Neural cell (in vitro differentiated cells): Measurements from ENCODE around the gene NRDC.

Source experiments
- CTCF ChIP-seq: fragments of 450-650 bp; IDR thresholded peaks from 2 replicates; pipeline ENCODE4 v1.5.1; 2014; ENCODE audit warnings: antibody characterized with exemption, mild to moderate bottlenecking, moderate library complexity; ENCODE audit not compliant: poor library complexity, severe bottlenecking
- EP300 ChIP-seq: fragments of 450-650 bp; conservative IDR thresholded peaks from 2 replicates; pipeline ENCODE4 v1.6.1; 2014; ENCODE audit warnings: antibody characterized with exemption, mild to moderate bottlenecking, moderate library complexity; ENCODE audit not compliant: poor library complexity, severe bottlenecking
- EZH2 ChIP-seq: fragments of 200-600, 300-800 bp; shearing (Covaris generic), sonication (generic); IDR thresholded peaks from 2 replicates; pipeline ENCODE4 v1.6.1; 2014; ENCODE audit warnings: antibody characterized with exemption, low read length, borderline replicate concordance, mild to moderate bottlenecking; ENCODE audit not compliant: insufficient read depth, poor library complexity, severe bottlenecking
- MXI1 ChIP-seq: fragments of 450-650 bp; conservative IDR thresholded peaks from 2 replicates; pipeline ENCODE4 v1.6.1; 2014; ENCODE audit warnings: antibody characterized with exemption, mild to moderate bottlenecking; ENCODE audit not compliant: poor library complexity, severe bottlenecking
- POLR2AphosphoS5 ChIP-seq: IDR thresholded peaks from 2 replicates; pipeline ENCODE4 v1.6.1; 2012
- RAD21 ChIP-seq: fragments of 450-650 bp; conservative IDR thresholded peaks from 2 replicates; pipeline ENCODE4 v1.6.1; 2014; ENCODE audit warnings: antibody characterized with exemption, mild to moderate bottlenecking, moderate library complexity
- SMC3 ChIP-seq: fragments of 450-650 bp; conservative IDR thresholded peaks from 2 replicates; pipeline ENCODE4 v1.6.1; 2014; ENCODE audit warnings: antibody characterized with exemption, mild to moderate bottlenecking, moderate library complexity; ENCODE audit not compliant: poor library complexity
- TAF1 ChIP-seq: IDR thresholded peaks from 2 replicates; pipeline ENCODE4 v1.6.1; 2012; ENCODE audit warnings: low read depth
- TF ChIP-seq, protein P1 (sequence below): IDR thresholded peaks from 2 replicates; pipeline ENCODE4 v1.6.1; 2012; ENCODE audit warnings: borderline replicate concordance

- TF ChIP-seq CTCF: no peak
- no peak for TF ChIP-seq TAF1
- TF ChIP-seq POLR2AphosphoS5: no peak
- TF ChIP-seq EZH2: no peak
- TF ChIP-seq, protein P1, sequence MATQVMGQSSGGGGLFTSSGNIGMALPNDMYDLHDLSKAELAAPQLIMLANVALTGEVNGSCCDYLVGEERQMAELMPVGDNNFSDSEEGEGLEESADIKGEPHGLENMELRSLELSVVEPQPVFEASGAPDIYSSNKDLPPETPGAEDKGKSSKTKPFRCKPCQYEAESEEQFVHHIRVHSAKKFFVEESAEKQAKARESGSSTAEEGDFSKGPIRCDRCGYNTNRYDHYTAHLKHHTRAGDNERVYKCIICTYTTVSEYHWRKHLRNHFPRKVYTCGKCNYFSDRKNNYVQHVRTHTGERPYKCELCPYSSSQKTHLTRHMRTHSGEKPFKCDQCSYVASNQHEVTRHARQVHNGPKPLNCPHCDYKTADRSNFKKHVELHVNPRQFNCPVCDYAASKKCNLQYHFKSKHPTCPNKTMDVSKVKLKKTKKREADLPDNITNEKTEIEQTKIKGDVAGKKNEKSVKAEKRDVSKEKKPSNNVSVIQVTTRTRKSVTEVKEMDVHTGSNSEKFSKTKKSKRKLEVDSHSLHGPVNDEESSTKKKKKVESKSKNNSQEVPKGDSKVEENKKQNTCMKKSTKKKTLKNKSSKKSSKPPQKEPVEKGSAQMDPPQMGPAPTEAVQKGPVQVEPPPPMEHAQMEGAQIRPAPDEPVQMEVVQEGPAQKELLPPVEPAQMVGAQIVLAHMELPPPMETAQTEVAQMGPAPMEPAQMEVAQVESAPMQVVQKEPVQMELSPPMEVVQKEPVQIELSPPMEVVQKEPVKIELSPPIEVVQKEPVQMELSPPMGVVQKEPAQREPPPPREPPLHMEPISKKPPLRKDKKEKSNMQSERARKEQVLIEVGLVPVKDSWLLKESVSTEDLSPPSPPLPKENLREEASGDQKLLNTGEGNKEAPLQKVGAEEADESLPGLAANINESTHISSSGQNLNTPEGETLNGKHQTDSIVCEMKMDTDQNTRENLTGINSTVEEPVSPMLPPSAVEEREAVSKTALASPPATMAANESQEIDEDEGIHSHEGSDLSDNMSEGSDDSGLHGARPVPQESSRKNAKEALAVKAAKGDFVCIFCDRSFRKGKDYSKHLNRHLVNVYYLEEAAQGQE: no peak
- no peak for TF ChIP-seq RAD21
- no peak for TF ChIP-seq EP300
- TF ChIP-seq MXI1: no peak
- TF ChIP-seq SMC3: no peak
Measured at GRCh38 chr1:51758310-51758709, 120.2 kb downstream of the NRDC start.
